ENCODE measurements around the gene FAM161A. TPM values are rescaled to one million over a fixed set of nuclear protein-coding genes. Genes with fewer than 3 reads are reported as not detected.

The FAM161A gene
- total RNA-seq, 1 donor from 2014 or later, result 1.5 TPM

DNA sequence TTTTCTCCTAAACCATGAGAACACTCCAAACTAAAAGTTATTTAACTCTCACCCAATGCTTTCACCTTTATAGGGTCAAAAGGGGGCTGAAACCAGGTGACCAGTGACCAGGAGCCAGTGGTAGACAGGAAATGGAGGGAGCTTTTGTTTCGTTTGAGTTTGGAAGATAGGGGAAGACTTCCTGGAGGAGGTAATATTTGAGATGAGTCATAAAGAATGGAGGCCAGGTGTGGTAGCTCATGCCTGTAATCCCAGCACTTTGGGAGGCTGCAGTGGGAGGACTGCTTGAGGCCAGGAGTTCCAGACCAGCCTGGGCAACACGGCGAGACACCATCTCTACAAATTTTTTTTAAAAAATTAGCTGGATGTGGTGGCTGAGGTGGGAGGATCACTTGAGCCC lies 8.5 kb downstream of the FAM161A start:
- ATAC-seq, result no peak
- no peak for DNase-seq
- no peak overlapping the region for H3K4me3 ChIP-seq
- H3K27me3 ChIP-seq, result no peaks in the 10 kb centered on the region
- H3K27ac ChIP-seq, result no peak overlapping the region
- H3K9me3 ChIP-seq, result no peaks in the 10 kb centered on the region
- no peaks in the 10 kb centered on the region for H3K36me3 ChIP-seq
- no peak for TF ChIP-seq CTCF (IDR thresholded peaks at IDR 0.05)
- intact Hi-C loops (cut with DNase I), result no loop called here
- H3K4me1 ChIP-seq, result no peaks in the 10 kb centered on the region

GRCh38 chr2:61841286-61841685 lies 12.6 kb downstream of the FAM161A start:
- no peaks in the 10 kb centered on the region for H3K36me3 ChIP-seq
- intact Hi-C loops (cut with DNase I), result no loop called here
- ATAC-seq (no peak), DNase-seq (no peak)
- H3K4me3 ChIP-seq, result no peak overlapping the region
- no peak overlapping the region for H3K27ac ChIP-seq
- no peaks in the 10 kb centered on the region for H3K27me3 ChIP-seq
- no peaks in the 10 kb centered on the region for H3K9me3 ChIP-seq
- no peaks in the 10 kb centered on the region for H3K4me1 ChIP-seq
- TF ChIP-seq CTCF (IDR thresholded peaks at IDR 0.05), result no peak

- intact Hi-C loops (cut with DNase I), result no loop called here
- no peak for TF ChIP-seq CTCF (IDR thresholded peaks at IDR 0.05)
Observed at GRCh38 chr2:61834893-61835292, 19.0 kb downstream of the FAM161A start.

GRCh38 chr2:61833971-61834370 lies 19.9 kb downstream of the FAM161A start:
- Histone ChIP-seq H3K36me3 (no peaks in the 10 kb centered on the region), H3K4me3 (no peak overlapping the region), H3K9me3 (no peaks in the 10 kb centered on the region), H3K4me1 (no peaks in the 10 kb centered on the region), H3K27ac (no peak overlapping the region), H3K27me3 (no peaks in the 10 kb centered on the region)
- DNase-seq (no peak), ATAC-seq (no peak)
- no peak for TF ChIP-seq CTCF (IDR thresholded peaks at IDR 0.05)
- intact Hi-C loops (cut with DNase I), result no loop called here

More at GRCh38 chr2:61834893-61835292, 19.0 kb downstream of the FAM161A start:
- DNase-seq (no peak), ATAC-seq (no peak)
- Histone ChIP-seq H3K4me3 (no peak overlapping the region), H3K27ac (no peak overlapping the region), H3K4me1 (no peaks in the 10 kb centered on the region), H3K27me3 (no peaks in the 10 kb centered on the region), H3K9me3 (no peaks in the 10 kb centered on the region), H3K36me3 (no peaks in the 10 kb centered on the region)

GRCh38 chr2:61832183-61832841 lies 21.5 kb downstream of the FAM161A start:
- H3K27ac ChIP-seq, result no peak overlapping the region
- no peak for TF ChIP-seq CTCF (IDR thresholded peaks at IDR 0.05)
- H3K4me1 ChIP-seq, result no peaks in the 10 kb centered on the region
- intact Hi-C loops (cut with DNase I), result no loop called here
- no peak for DNase-seq
- no peaks in the 10 kb centered on the region for H3K36me3 ChIP-seq
- H3K27me3 ChIP-seq, result no peaks in the 10 kb centered on the region
- no peak overlapping the region for H3K4me3 ChIP-seq
- no peak for ATAC-seq
- H3K9me3 ChIP-seq, result no peaks in the 10 kb centered on the region

DNA sequence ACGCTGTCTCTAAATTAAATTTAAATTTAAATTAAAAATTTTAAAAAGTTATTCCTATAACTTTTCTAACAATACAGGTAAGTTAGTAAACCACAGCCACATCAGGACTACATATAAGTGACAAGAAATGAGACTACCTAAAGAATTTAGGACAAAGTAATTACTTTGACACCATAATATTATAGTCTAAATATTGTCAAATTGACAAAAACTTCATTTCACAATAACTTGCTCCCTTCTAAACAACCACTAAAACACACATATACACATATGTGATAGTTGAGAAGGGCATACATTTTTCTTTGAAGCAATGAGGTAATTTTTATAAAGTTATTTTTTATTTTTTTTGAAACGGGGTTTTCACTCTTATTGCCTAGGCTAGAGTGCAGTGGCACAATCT lies 31.6 kb downstream of the FAM161A start:
- no peak for ATAC-seq
- intact Hi-C loops (cut with DNase I), result no loop called here

More for the DNA sequence above, 31.6 kb downstream of the FAM161A start:
- H3K4me3 ChIP-seq, result no peak overlapping the region
- no peak overlapping the region for H3K27ac ChIP-seq
- no peaks in the 10 kb centered on the region for H3K27me3 ChIP-seq
- no peaks in the 10 kb centered on the region for H3K4me1 ChIP-seq
- TF ChIP-seq CTCF (IDR thresholded peaks at IDR 0.05), result no peak
- no peaks in the 10 kb centered on the region for H3K36me3 ChIP-seq
- DNase-seq, result no peak
- no peaks in the 10 kb centered on the region for H3K9me3 ChIP-seq
